HL-60 (cell line): ENCODE data around the gene SMIM10.

Source experiments
- CTCF ChIP-seq: IDR thresholded peaks from one replicate; pipeline ENCODE4 v1.5.1; 2011; ENCODE audit warnings: low read length, control low read depth, inconsistent platforms; ENCODE audit not compliant: insufficient read depth
- GABPA ChIP-seq: IDR thresholded peaks from 2 replicates; pipeline ENCODE4 v1.6.1; 2012; ENCODE audit warnings: low read depth
- POLR2AphosphoS5 ChIP-seq: IDR thresholded peaks from 2 replicates; pipeline ENCODE4 v1.6.1; 2012; ENCODE audit warnings: low read depth
- SPI1 ChIP-seq: IDR thresholded peaks from 2 replicates; pipeline ENCODE4 v1.6.1; 2012; ENCODE audit warnings: low read depth, mild to moderate bottlenecking, borderline replicate concordance
- TF ChIP-seq, protein P1 (sequence below): IDR thresholded peaks from 2 replicates; pipeline ENCODE4 v1.6.1; 2012; ENCODE audit warnings: low read depth; ENCODE audit not compliant: insufficient replicate concordance

DNA sequence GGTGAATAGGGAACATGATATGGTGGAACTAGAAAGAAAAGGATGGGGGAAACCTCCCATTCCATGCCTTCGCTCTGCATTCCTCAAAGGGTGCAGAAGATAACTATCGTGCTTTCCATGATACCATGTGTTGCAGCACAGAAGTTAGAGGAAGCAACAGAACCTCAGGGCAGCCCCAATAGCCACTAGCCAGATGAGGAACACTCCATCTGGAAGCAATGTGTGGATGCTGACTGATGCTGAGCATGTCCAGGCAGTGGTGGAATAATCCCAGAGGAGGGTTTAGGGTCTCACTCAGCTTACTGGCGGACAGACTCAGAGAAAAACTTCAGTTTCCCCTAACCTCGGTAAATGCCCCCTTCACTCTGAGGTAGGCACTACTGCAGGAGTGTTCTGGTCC lies 7.5 kb downstream of the SMIM10 start:
- TF ChIP-seq CTCF (no peak), GABPA (no peak), POLR2AphosphoS5 (no peak), SPI1 (no peak)
- TF ChIP-seq, protein P1, sequence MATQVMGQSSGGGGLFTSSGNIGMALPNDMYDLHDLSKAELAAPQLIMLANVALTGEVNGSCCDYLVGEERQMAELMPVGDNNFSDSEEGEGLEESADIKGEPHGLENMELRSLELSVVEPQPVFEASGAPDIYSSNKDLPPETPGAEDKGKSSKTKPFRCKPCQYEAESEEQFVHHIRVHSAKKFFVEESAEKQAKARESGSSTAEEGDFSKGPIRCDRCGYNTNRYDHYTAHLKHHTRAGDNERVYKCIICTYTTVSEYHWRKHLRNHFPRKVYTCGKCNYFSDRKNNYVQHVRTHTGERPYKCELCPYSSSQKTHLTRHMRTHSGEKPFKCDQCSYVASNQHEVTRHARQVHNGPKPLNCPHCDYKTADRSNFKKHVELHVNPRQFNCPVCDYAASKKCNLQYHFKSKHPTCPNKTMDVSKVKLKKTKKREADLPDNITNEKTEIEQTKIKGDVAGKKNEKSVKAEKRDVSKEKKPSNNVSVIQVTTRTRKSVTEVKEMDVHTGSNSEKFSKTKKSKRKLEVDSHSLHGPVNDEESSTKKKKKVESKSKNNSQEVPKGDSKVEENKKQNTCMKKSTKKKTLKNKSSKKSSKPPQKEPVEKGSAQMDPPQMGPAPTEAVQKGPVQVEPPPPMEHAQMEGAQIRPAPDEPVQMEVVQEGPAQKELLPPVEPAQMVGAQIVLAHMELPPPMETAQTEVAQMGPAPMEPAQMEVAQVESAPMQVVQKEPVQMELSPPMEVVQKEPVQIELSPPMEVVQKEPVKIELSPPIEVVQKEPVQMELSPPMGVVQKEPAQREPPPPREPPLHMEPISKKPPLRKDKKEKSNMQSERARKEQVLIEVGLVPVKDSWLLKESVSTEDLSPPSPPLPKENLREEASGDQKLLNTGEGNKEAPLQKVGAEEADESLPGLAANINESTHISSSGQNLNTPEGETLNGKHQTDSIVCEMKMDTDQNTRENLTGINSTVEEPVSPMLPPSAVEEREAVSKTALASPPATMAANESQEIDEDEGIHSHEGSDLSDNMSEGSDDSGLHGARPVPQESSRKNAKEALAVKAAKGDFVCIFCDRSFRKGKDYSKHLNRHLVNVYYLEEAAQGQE, result no peak
